ENCODE results near the gene NTM. TPM values are rescaled to one million over a fixed set of nuclear protein-coding genes. Genes with fewer than 3 reads are reported as not detected.

Gene NTM
- polyA plus RNA-seq, 1 donor (not counting 4 experiments of a cell fraction or from before 2014, with no cell fraction given): 47.9 TPM

DNA sequence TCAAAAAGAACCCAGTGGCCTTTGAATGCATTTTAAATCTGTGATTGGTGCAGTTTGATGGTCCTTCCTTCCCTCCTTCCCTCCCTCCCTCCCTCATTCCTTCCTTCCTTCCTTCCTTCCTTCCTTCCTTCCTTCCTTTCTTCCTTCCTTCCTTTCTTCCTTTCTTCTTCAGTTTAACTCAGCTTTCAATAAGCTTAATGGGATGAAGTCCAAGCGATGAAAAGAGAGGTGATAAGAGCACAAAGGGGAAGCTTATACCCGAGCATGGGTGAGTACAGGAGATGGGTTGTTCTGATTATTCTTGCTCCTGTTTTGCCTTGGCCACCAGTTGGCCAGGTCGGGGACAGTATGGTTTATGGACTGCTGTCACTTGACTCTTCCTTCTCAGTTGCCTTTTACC is 605.6 kb downstream of the NTM start:
- dilution Hi-C loops (cut with MboI; ENCODE audit: extremely low pct_ligation_motif_present, low sequenced_read_pairs): no loop called here
- H3K27me3 ChIP-seq (ENCODE audit: control insufficient read depth, extremely low read depth, insufficient read depth, low read length): no peaks in the 10 kb centered on the region
- no peaks in the 10 kb centered on the region for H4K20me1 ChIP-seq (ENCODE audit: control insufficient read depth, extremely low read depth, insufficient read depth, low read length)
- DNase-seq (ENCODE audit: low read depth, low spot score) (no peak), FAIRE-seq (no peak)
- no peaks in the 10 kb centered on the region for H3K36me3 ChIP-seq (ENCODE audit: control insufficient read depth in 2 of 2, extremely low read depth in 1 of 2, insufficient read depth in 2 of 2, low read length in 2 of 2)
- no peak overlapping the region for H3K27ac ChIP-seq (ENCODE audit: control insufficient read depth, insufficient read depth, low read length)
- H3K4me2 ChIP-seq (ENCODE audit: control insufficient read depth, extremely low read depth, insufficient read depth, low read depth, low read length): no peak overlapping the region
- no peaks in the 10 kb centered on the region for H3K9me1 ChIP-seq (ENCODE audit: control insufficient read depth, extremely low read depth, insufficient read depth, low read length)
- no peaks in the 10 kb centered on the region for H3K79me2 ChIP-seq (ENCODE audit: control insufficient read depth, insufficient read depth, low read length)
- H3K9ac ChIP-seq (ENCODE audit: control insufficient read depth, extremely low read depth, insufficient read depth, low read length): no peak overlapping the region
- no peaks in the 10 kb centered on the region for H3K9me3 ChIP-seq (ENCODE audit: control insufficient read depth, low read depth, low read length)
- TF ChIP-seq, protein P1, sequence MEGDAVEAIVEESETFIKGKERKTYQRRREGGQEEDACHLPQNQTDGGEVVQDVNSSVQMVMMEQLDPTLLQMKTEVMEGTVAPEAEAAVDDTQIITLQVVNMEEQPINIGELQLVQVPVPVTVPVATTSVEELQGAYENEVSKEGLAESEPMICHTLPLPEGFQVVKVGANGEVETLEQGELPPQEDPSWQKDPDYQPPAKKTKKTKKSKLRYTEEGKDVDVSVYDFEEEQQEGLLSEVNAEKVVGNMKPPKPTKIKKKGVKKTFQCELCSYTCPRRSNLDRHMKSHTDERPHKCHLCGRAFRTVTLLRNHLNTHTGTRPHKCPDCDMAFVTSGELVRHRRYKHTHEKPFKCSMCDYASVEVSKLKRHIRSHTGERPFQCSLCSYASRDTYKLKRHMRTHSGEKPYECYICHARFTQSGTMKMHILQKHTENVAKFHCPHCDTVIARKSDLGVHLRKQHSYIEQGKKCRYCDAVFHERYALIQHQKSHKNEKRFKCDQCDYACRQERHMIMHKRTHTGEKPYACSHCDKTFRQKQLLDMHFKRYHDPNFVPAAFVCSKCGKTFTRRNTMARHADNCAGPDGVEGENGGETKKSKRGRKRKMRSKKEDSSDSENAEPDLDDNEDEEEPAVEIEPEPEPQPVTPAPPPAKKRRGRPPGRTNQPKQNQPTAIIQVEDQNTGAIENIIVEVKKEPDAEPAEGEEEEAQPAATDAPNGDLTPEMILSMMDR (optimal IDR thresholded peaks at IDR 0.05 in 1 of 3, IDR thresholded peaks at IDR 0.05 in 1 of 3, conservative IDR thresholded peaks at IDR 0.05 in 1 of 3; ENCODE audit: extremely low read depth in 1 of 3, insufficient read depth in 2 of 3, low read length in 3 of 3): no peak
- no peak for TF ChIP-seq EZH2 (IDR thresholded peaks at IDR 0.05; ENCODE audit: low read length)
- H2AFZ ChIP-seq (ENCODE audit: control insufficient read depth, low read length): no peak overlapping the region
- H3K4me3 ChIP-seq (ENCODE audit: control insufficient read depth in 2 of 3, extremely low read depth in 1 of 3, insufficient read depth in 2 of 3, low read depth in 1 of 3, low read length in 3 of 3): no peak overlapping the region
- peaks cover 31% of the 10 kb centered on the region for H3K4me1 ChIP-seq (ENCODE audit: control insufficient read depth, extremely low read depth, insufficient read depth, low read length)

DNA sequence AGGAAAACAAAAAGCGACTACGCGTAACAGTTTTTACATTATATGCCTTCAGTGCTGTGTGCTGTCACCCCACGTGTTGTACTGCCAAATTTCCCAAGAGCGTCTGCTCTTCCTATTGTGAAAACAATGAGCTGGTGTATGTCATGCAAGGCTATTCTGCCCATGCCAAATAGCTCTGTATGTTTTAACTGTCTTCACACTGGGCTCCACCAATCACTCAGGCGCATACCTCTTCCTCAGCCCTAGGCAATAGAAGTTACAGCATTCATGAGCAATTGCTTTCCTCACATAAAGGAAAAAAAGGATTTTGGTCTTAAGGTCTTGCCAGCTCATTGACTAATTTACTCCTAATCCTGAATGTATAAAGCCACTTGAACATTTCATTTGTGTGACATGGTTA is 606.8 kb downstream of the NTM start:
- H3K79me2 ChIP-seq (ENCODE audit: control insufficient read depth, insufficient read depth, low read length): no peaks in the 10 kb centered on the region
- H2AFZ ChIP-seq (ENCODE audit: control insufficient read depth, low read length): no peak overlapping the region
- H3K27me3 ChIP-seq (ENCODE audit: control insufficient read depth, extremely low read depth, insufficient read depth, low read length): no peaks in the 10 kb centered on the region
- H3K4me2 ChIP-seq (ENCODE audit: control insufficient read depth, extremely low read depth, insufficient read depth, low read depth, low read length): peak overlapping the region; percentile 79
- dilution Hi-C loops (cut with MboI; ENCODE audit: extremely low pct_ligation_motif_present, low sequenced_read_pairs): no loop called here
- FAIRE-seq (peak; percentile 94), DNase-seq (ENCODE audit: low read depth, low spot score) (peak; percentile 92)
- peak overlapping the region; percentile 49 for H3K9ac ChIP-seq (ENCODE audit: control insufficient read depth, extremely low read depth, insufficient read depth, low read length)
- H3K27ac ChIP-seq (ENCODE audit: control insufficient read depth, insufficient read depth, low read length): peak overlapping the region; percentile 75
- no peaks in the 10 kb centered on the region for H3K9me1 ChIP-seq (ENCODE audit: control insufficient read depth, extremely low read depth, insufficient read depth, low read length)
- peaks cover 37% of the 10 kb centered on the region for H3K4me1 ChIP-seq (ENCODE audit: control insufficient read depth, extremely low read depth, insufficient read depth, low read length)
- peak overlapping the region in 1 of 3 experiments; percentile 52 for H3K4me3 ChIP-seq (ENCODE audit: control insufficient read depth in 2 of 3, extremely low read depth in 1 of 3, insufficient read depth in 2 of 3, low read depth in 1 of 3, low read length in 3 of 3)
- H3K36me3 ChIP-seq (ENCODE audit: control insufficient read depth in 2 of 2, extremely low read depth in 1 of 2, insufficient read depth in 2 of 2, low read length in 2 of 2): no peaks in the 10 kb centered on the region
- H3K9me3 ChIP-seq (ENCODE audit: control insufficient read depth, low read depth, low read length): no peaks in the 10 kb centered on the region
- TF ChIP-seq, protein P1 (optimal IDR thresholded peaks at IDR 0.05 in 1 of 3, IDR thresholded peaks at IDR 0.05 in 1 of 3, conservative IDR thresholded peaks at IDR 0.05 in 1 of 3; ENCODE audit: extremely low read depth in 1 of 3, insufficient read depth in 2 of 3, low read length in 3 of 3): no peak
- TF ChIP-seq EZH2 (IDR thresholded peaks at IDR 0.05; ENCODE audit: low read length): no peak
- no peaks in the 10 kb centered on the region for H4K20me1 ChIP-seq (ENCODE audit: control insufficient read depth, extremely low read depth, insufficient read depth, low read length)
